Fibroblast of skin of abdomen (primary cell): ENCODE measurements around the gene PAPSS1.
"Not testable (repeated sequence)": the region's sequence is repeated elsewhere in the genome, so short reads cannot be mapped to it uniquely, and the experiment has no call there.

ENCODE experiments used
- DNase-seq: peaks from one replicate; pipeline ENCODE4 v3.0.0-alpha.2; 2013

The PAPSS1 gene

DNA sequence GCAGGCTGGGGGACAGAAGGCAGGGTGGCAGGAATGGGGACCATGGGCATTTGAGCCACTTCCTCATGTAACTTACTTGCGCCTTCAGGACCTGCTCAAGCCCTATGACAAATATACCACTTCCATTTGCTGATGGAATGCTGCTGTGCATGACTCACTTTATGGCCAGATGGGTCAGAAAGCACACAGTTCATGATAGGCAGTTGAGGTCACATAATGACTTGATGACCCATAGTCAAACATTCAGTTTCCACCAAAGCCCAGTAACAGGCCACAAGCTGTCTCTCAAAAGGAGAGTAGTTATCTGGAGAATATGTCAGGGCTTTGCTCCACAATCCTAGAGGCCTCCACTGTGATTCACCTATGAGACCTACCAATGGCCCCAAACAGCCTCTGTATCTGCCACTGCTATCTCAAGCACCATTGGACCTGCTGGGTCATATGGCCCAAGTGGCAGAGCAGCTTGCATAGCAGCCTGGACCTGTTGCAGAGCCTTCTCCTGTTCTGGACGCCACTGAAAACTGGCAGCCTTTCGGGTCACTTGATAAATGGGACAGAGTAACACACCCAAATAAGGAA, 5.3 kb upstream of the PAPSS1 start:
- no peak for DNase-seq

DNA sequence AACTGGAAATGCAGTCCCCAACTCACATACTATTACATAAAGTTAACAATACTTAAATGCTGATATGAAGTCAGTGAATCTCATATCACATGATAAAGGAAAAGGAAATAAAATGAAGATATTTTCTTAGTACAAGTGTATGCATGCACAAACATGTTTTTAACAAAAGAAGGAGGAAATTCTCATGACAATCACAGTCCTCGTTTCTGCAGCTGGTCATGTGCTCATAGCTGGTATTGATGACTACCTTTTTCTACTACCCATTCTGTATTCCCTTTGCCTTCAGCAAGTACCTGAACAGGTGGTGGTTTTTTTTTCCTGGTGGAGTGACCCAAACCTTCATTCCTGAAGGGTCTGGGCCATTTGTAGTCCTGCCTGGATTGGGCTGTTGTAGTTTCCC, 3.3 kb upstream of the PAPSS1 start:
- not testable (repeated sequence) for DNase-seq

DNA sequence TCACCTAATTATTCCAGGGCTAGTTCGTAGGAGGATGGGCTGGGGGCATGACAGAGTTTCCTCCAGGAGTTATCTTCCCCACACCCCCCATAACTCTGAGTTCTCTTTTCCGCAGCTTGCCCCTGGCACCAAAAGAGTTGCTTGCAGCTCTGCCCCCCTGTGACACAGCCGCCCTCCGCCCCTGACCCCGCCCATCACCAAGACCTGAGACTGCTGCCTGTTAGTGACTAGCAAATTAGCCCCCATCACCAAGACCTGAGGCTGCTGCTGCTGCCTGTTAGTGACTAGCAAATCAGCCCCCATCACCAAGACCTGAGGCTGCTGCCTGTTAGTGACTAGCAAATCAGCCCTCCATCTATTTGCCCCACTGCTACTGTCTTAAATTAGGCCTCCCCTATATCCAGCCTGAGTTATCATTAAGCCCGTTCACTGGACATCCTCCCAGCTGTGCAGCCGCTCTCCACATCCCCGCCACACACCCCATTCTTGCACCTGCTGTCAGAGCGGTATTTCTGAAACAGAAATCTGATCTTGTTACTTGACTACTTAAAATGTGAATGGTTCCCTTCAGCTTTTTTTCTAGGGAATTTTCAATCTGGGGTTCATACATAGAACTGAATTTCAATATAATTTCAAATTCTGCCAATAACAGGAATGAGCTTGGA, 1.5 kb upstream of the PAPSS1 start:
- no peak for DNase-seq

DNA sequence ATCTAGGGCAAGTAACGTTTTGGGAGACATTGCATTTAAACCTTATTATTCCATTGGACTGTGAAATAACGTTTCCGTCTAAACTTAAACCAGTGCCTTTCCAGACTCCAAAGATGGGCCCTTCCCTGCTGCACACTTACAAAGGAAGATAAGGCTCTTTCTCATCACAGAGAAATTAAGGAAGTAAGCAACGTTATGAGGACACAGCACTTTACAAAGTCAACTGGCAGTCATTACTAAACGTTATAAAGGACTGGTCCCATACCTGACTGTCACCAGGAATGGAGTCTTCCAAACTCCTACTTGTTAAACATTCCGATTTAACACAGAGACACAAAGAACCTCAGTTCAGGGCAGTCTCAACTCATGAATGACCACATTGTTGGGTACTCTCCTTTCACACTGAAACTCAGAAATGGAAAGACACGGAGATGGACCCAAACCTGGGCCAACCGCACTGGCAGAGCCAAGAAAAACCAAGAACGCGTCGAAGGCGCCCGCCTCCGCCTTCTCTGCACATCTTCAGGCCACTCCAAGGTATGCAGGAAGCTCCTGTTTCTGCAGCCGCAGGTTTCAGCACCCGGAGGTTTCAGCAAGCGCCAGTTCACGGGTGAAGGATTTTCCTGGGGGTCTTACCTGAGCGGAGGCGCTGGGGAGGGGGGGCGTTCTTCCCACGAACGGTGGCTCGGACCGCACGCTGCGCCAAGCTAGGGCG, 670 bp downstream of the PAPSS1 start:
- no peak for DNase-seq

DNA sequence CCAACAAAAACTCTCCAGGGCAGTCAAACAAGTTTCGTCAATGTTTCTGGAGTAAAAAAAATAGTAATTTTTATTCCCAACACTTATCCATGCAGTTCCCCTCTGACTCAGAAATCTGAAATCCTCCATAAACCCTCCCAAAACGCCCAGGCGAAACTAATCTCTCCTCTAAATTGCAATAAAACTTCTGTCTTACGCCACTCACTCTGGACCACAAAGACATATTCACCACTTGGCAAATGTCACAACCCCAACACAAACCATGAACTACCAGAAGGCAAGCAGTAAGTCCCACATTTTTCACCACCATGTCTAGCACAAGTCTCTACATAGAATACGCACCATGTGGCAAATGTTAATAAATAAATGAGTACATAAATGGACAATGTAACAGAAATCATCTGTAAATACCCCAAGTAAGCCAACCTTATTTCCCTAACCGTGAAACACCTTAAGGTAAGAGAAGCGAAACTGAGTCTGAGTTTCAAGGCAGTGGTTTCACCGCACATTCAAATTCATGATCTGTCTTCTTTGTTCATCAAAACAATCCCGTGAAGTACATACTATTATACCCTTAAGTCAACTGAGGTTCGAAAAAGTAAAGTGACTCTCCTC, 1.6 kb downstream of the PAPSS1 start:
- DNase-seq: no peak

DNA sequence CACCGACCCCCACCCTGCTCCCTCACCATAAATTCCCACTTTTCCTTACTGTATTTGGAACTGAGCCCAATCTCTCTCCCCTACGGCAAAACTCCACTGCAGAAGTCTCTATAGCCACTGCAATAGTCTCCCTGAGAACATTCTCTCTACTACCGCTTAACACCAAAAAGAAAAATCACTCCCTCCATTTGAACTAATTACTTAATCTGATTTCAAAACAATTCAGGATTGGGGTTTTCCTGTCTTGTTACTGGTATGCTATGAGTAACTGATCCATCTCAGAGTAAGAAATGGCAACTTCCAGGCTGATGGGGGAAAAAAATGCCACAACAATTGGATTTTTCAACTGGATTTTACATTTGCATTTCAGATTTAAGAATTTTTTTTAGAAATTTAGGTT, 5.8 kb downstream of the PAPSS1 start:
- peak; percentile 23 for DNase-seq

DNA sequence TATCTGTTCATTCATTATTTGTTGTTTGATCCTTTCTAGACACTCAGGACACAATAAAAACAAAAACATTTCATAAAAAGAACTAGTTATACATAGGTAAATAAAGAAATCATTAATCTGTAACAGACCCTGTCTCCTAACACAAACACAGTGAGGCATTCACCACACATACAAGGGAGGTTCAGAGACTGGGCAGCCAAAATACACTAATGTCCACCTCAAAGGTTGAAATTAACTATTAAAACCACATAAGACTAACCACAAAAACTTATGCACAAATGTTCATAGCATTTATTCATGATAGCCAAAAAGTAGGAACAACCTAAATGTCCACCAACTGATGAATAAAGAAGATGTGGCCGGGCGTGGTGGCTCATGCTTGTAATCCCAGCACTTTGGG, 7.8 kb downstream of the PAPSS1 start:
- DNase-seq: no peak

DNA sequence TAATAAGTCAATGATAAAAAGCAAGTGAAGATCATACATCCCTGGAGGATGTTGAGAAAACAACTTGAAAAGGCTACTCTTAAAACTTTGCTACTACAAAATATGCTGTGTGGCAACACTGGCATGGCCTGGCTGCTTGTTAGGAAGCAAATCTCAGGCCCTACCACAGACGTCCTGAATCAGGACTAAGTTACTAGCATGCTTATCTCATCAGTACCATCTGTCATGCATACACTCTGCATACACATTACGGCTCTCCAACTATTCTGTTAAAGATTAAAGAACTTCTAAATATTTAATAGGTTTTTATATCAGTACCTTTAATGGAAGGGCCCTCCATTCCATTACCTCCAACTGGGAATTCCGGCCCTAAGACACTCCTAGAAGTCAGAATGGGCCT, 8.2 kb downstream of the PAPSS1 start:
- no peak for DNase-seq

DNA sequence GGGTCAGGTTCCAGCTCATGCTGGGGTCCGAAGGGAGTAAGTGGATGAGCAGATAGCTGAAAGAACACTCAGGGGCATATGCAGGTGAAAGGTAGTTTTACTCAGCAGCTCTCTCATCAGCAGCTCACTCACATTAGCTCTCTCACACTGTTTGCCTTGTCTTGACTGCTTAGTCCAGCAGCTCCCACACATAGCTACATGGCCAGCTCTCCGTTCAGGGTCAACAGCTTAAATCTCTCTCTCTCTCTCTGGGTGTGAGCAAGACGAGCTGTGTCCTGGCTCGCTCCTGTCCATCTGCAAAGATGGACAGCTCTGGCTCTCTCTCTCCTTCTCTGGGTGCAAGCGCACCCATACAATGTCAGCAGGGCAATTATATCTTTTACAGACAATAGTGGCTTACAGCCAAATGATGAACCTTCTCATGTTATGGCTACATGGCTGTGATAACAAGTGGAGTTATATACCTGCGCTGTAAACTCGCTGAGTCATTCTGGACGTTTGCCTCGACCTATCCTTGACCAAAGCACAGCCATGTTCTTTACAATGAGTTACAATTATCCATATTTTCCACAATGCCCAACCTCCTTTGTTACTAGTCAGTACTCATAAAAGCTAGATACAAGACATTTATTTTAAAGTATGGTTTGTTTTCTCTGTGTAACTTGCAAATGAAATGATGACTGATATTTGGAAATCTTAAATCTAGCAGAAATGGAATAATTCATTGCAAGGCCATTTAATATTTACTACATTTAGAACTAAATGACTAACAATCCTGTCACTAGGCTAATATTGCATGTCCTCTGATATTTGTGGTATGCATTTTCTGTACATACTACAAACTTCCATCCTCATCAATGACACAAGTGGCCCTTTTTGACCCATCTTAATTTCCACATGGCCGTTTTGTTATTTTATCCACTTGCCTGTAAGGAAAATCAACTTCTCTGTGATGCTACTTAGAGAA, 9.3 kb downstream of the PAPSS1 start:
- no peak for DNase-seq

DNA sequence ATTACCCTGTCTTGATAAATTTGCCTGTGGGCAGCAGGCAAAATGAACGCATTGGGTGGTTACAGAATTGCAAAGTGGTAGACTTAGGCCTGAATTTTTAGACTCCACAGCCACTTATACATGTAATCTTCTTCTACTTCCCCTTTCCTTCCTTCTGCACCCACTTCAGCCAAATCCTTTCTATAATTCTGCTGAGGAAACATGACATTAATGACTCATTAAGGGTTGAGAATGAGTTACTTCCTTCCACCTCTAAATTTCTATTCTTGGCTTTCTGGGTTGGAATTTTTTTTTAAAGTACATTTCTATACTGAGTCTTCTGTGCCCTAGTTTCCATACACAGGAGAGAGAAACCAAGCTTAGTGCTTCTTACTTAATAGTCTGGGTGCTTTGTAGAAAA, 10.1 kb downstream of the PAPSS1 start:
- no peak for DNase-seq

DNA sequence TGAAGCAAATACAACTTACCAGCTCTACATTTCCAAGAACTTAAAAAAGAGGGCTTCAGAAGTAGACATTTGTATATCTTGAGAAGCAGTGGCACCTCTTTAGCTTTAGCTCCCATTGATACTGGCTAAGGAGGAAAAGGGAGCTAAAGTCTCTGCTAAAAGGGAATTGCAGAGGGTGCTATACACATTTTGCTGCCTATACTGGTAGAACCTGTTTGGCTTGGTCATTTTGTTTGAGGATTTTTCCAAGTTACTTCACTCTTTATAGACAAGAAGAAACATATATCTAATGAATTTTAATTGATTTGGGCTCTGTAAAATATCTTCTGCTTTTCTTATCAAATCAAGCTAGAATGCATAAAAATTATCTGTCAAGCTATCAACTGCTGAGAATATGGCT, 11.8 kb downstream of the PAPSS1 start:
- no peak for DNase-seq

DNA sequence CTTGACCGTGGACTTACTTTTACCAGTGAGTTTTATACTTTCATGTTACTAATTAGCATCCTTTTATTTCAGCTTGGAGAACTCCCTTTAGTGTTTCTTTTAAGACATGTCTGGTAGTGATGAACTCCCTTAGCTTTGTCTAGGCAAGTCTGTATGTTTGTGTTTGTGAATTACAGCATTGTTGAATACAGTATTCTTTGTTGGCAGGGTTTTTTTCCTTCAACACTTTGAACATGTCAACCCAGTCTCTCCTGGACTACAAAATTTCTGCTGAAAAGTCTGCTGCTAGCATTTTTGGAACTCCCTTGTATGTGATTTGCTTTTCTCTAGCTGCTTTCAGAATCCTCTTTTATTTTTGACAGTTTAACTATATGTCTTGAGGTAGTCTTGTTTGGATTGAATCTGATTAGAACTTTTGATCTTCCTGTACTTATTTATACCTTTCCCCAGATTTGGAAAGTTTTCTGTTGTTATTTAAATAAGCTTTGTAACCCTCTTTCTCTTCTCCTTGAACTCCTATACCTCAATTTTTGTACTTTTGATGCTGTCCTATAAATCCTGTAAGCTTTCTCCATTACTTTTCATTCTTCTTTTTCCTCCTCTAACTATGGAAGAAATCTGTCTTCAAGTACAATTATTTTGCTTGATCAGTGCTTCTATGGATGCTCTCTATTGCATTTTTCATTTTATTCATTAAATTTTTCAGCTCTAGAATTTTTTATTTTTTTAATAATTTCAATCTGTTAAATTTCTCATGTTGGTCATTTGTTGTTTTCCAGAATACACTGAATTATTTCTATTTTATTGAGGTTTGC, 14.1 kb downstream of the PAPSS1 start:
- no peak for DNase-seq

DNA sequence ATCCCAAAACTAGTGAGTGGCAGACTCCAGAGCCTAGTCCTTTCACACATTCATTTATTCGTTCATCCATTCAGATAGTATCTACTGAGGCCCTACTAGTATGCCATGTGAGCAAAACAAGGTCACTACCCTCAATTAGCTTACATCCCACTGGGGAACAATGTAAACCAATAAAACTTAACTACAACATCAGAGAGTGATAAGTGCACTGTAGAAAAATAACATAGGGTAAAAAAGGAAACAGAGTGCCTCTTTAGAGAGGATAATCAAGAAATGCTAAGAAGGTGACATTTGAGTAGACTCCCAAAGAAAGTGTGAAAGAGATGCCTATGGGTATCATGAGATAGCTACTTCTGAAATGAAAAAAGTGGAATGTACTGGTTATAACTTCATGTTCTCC, 18.5 kb downstream of the PAPSS1 start:
- DNase-seq: no peak

DNA sequence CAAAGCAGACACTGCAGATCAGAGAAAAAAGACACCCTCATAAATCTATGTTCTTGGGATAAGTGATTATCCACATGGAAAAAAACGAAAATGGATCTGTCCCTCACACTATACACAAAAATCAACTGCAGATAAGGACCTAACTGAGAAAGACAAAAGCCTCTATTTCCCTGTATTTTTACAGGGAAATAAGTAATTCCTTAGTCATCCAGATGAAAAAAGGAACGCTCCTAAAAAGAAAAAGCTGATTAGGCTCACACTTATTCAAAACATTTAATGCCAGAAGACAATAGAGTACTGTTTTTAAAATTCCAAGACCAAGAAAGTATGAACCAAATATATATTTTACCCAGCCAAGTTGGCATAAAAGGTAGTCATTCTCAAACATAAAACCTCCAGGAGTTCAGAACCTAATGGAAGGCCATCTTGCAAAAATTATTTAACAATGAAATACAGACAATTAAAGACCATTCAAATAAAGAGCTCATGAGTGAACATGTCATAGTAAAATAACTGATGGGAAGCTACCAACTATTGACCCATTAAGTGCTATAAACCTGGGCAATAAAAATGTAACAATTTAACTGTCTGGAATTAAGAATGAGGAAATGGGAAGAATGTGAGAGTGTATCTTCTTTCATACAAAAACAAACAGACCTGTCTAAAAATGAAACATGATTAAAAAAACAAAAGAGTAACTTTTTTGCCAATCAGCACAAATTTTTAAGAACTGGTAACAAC, 20.4 kb downstream of the PAPSS1 start:
- no peak for DNase-seq

DNA sequence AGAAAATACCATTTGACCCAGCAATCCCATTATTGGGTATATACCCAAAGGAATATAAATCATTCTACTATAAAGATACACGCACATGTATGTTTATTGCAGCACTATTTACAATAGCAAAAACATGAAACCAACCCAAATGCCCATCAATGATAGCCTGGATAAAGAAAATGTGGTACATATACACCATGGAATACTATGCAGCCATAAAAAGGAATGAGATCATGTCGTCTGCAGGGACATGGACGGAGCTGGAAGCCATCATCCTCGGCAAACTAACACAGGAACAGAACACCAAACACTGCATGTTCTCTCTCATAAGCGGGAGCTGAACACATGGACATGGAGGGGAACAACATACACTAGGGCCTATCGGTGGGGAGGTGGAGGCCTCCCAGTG, 23.8 kb downstream of the PAPSS1 start:
- not testable (repeated sequence) for DNase-seq

DNA sequence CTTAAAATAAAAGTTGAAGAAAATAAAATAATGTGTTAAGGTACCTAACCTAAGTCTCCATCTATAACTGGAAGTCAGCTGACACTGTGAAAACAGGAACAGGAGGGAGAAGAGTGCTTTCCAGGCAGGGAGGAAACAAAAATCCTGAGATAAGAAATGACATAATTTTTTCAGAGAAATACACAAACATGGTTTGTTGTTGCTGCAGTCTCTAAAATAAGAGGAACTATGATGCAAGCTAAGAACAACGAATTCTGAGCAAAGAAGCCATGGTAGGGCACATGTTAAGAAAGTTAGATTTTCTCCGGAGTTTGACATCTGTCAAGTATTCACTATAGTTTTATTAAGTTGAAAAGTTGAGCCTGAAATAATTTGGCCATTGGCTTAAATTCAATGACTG, 26.9 kb downstream of the PAPSS1 start:
- DNase-seq: no peak

DNA sequence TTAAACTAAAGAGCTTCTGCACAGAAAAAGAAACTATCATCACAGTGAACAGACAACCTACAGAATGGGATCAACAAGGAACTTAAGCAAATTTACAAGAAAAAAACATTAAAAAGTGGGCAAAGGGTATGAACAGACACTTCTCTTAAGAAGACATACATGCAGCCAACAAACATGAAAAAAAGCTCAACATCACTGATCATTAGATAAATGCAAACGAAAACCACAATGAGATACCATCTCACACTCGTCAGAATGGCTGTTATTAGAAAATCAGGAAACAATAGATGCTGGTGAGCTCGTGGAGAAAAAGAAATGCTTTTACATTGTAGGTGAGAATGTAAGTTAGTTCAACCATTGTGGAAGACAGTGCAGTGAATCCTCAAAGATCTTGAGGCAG, 27.8 kb downstream of the PAPSS1 start:
- DNase-seq: no peak

DNA sequence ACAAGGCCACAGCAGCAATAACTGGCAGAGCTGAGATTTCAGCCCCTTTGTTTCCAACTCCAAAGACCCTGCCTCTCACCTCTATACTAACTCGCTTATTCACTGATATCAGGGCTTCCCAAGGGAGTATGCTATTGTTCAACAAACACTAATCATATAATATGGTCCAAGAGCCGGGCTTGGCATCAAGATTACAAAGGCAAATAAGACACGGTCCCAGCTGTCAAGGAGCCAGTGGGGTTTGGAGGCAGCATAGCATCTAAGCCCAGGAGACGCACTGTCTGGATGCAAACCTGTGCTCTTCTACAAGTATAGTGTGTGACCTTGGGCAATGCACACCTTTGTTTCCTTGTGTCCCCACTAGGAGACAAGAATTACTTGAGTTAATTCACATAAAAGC, 28.7 kb downstream of the PAPSS1 start:
- DNase-seq: no peak

DNA sequence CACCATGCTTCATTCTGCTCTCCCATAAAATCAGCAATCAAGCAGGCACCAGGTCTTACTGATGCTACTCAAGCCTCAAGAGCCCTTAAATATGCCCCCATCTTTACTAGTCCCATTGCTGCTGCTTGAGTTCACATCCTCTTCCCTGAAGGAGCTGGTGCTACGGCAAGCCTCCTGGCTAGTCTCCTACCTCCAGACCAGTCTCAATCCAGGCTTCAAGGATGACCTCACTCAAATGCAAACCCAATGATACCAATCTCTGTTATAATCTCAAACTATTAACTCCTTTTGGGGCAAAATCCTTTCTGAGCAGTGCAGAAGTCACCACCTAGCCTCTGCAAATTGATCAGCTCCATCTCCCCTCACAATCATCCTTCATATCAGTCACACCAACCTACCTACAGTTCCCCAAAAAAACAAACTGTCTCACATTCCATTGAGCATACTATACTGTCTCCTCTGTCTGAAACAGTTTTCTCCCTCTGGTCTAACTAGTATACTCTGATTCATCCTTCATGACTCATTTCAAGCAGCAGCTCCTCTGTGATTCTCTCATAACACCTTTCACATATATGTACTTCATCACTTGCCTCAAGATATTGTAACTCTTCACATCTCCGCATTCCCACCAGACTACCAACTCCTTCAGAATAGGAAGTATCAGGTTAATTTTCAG, 30.0 kb downstream of the PAPSS1 start:
- peak; percentile 86 for DNase-seq

DNA sequence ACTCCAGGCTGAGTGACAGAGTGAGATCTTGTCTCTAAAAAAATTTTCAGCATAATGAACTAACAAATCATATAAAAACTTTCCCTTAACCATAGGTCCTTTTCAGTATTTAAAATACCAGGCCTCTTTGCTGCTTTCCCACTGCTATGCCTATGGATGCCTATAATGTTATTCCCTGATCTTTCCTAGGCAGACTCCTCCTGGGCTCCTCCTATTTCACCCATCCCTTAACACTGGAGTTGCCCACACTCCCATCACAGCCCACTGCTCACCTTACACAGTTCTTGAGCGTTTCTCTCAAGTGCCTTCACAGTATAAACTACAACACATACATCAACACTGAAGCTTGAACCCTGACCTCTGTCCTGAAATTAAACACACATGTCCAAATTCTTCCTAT, 31.6 kb downstream of the PAPSS1 start:
- no peak for DNase-seq
